ENCODE data around the gene CRYBG3.
A peak's percentile ranks its signal among the peaks of the same experiment; 100 is the strongest.

The CRYBG3 gene

DNA sequence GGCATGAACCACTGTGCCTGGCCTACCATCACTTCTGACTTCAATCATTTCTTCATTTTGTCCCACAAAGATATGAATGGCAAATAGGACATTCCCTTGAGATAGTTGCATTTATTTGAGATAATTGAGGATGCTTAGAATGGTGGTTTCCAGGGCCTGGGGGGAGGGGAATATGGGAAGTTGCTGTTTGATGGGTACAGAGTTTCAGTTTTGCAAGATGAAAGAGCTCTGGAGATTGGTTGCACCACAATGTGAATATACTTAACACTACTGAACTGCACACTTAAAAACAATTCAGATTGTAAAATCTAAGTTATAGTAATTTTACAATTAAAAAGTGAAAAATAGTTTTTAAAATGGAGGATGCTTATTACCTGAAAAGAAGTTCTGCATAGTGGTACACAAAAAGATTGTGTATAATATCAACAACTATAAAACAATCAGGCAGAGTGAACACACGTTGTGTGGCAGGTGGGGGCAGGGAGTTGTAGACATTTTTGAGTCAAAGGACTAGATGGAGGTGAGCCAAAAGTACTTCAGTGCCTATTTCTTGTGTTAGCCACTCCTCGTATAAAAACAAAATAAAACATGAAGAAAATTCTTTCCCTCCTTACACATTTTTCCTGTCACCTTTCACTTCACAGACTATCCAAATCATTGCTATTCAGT lies 168.9 kb downstream of the CRYBG3 start:
- H3K18ac ChIP-seq (ENCODE audit: low read length) = no peak overlapping the region
- no peak overlapping the region for H4K8ac ChIP-seq (ENCODE audit: low read depth, low read length)
- no peak overlapping the region for H3K4me3 ChIP-seq (ENCODE audit: low read length)
- no peak overlapping the region for H3K27ac ChIP-seq (ENCODE audit: low read depth, low read length)
- no peak overlapping the region for H2BK120ac ChIP-seq (ENCODE audit: low read depth, low read length)
- no peak overlapping the region for H2BK5ac ChIP-seq (ENCODE audit: low read length)
- no peaks in the 10 kb centered on the region for H3K79me1 ChIP-seq (ENCODE audit: low read length)
- no peak overlapping the region for H3K4ac ChIP-seq (ENCODE audit: low read depth, low read length)
- no peak overlapping the region for H3K56ac ChIP-seq (ENCODE audit: low read length)
- H2BK15ac ChIP-seq (replicated peaks; ENCODE audit: low read depth) = no peak overlapping the region
- no peaks in the 10 kb centered on the region for H3K79me2 ChIP-seq (ENCODE audit: control insufficient read depth, insufficient read depth, low read length)
- no peak overlapping the region for H3K23ac ChIP-seq (ENCODE audit: low read length)
- no CpG with 5 or more reads among the region's 2 CpGs for WGBS (ENCODE audit: extremely low coverage, insufficient coverage, low lambda C conversion rate)
- H3K4me1 ChIP-seq (ENCODE audit: control insufficient read depth, low read depth, low read length) = no peaks in the 10 kb centered on the region
- H3K4me2 ChIP-seq (ENCODE audit: low read length) = no peak overlapping the region
- no peaks in the 10 kb centered on the region for H3K36me3 ChIP-seq (ENCODE audit: control insufficient read depth, insufficient read depth, low read length)
- H3K9ac ChIP-seq (ENCODE audit: low read length) = no peak overlapping the region
- DNase-seq = no peak
- no peak overlapping the region for H4K5ac ChIP-seq (ENCODE audit: low read length)
- H3K27me3 ChIP-seq (ENCODE audit: insufficient read depth, low read length, poor library complexity) = no peaks in the 10 kb centered on the region
- H2AK5ac ChIP-seq (ENCODE audit: low read length) = no peak overlapping the region

DNA sequence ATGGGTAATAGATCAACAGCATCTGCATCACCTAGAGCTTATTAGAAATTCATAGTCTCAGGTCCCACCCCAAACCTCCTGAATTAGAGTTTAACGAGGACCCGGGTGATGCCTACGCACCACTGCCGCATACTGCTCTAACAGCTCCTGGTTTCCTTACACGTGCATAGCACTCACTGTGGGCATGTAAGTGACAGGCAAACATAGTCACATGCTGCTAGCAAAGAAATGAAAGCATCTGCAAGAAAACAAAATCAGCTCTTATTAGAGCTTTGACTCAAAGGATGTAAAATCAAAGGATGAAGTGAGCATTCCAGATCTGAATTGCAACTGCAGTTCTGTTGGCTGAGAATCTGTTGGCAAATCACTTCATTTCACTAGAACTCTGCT lies 169.5 kb downstream of the CRYBG3 start:
- WGBS (ENCODE audit: extremely low coverage, insufficient coverage, low lambda C conversion rate) = no CpG with 5 or more reads among the region's 5 CpGs
- H3K4me1 ChIP-seq (ENCODE audit: control insufficient read depth, low read depth, low read length) = no peaks in the 10 kb centered on the region

DNA sequence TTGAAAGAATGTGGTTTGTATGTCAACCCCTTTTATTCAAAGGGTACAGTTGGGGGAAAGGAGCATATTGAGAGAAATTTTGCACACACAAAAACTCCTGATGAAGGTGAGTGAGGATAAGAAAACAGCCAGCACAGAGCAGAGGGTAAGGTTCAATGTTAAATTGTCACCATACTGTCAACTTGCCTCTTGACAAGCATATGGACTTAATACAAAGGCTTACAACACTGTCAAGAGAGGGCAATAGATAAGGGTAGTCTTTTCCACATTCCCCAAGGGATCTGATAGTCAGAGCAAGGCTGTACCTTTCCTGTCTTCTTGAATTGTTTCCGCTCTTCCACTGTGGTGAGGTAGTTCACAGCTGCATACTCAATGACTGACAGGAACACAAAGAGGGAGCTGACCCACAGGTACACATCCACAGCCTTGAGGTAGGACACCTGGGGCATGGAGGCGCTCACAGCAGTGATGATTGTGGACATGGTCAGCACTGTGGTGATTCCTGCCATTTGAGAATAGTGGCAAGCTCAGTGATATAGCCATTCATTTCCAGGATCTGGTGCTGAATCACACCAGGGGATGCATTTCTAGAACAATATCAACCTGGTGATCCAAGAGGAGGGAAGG lies 170.8 kb downstream of the CRYBG3 start:
- H2BK15ac ChIP-seq (replicated peaks; ENCODE audit: low read depth) = no peak overlapping the region
- no CpG with 5 or more reads among the region's 2 CpGs for WGBS (ENCODE audit: extremely low coverage, insufficient coverage, low lambda C conversion rate)
- peak; percentile 33 for DNase-seq

More for the DNA sequence above, 169.5 kb downstream of the CRYBG3 start:
- H3K4me2 ChIP-seq (ENCODE audit: low read length) = no peak overlapping the region
- H3K18ac ChIP-seq (ENCODE audit: low read length) = no peak overlapping the region
- no peak for DNase-seq
- no peak overlapping the region for H3K9ac ChIP-seq (ENCODE audit: low read length)
- H3K27me3 ChIP-seq (ENCODE audit: insufficient read depth, low read length, poor library complexity) = no peaks in the 10 kb centered on the region
- no peak overlapping the region for H2BK15ac ChIP-seq (replicated peaks; ENCODE audit: low read depth)
- no peak overlapping the region for H3K4ac ChIP-seq (ENCODE audit: low read depth, low read length)
- H2BK120ac ChIP-seq (ENCODE audit: low read depth, low read length) = no peak overlapping the region
- H3K56ac ChIP-seq (ENCODE audit: low read length) = no peak overlapping the region
- H3K27ac ChIP-seq (ENCODE audit: low read depth, low read length) = no peak overlapping the region
- H3K23ac ChIP-seq (ENCODE audit: low read length) = no peak overlapping the region
- H3K36me3 ChIP-seq (ENCODE audit: control insufficient read depth, insufficient read depth, low read length) = no peaks in the 10 kb centered on the region
- H2AK5ac ChIP-seq (ENCODE audit: low read length) = no peak overlapping the region
- H3K79me2 ChIP-seq (ENCODE audit: control insufficient read depth, insufficient read depth, low read length) = no peaks in the 10 kb centered on the region
- H4K5ac ChIP-seq (ENCODE audit: low read length) = no peak overlapping the region
- H3K4me3 ChIP-seq (ENCODE audit: low read length) = no peak overlapping the region
- H2BK5ac ChIP-seq (ENCODE audit: low read length) = no peak overlapping the region
- no peak overlapping the region for H4K8ac ChIP-seq (ENCODE audit: low read depth, low read length)
- no peaks in the 10 kb centered on the region for H3K79me1 ChIP-seq (ENCODE audit: low read length)

DNA sequence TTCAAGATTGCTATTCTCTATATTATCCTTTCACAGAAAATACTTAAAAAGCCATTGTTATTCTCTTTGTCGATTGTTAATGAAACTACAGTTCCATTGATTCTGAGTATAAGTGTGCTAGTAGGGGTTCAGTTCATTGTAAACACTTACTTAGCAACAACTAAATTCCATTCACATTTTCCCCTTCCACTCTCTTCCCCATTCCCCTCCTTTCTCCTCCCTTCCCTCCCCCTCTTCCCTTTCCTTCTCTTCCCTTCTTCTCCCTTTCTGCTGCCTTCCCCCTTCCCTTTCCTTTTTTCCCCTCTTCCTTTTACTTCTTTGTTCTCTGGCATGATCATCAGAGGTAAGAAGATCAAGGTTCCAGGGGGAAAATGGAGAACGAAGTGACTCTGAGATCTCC lies 171.7 kb downstream of the CRYBG3 start:
- Histone ChIP-seq H3K79me1 (ENCODE audit: low read length) (no peaks in the 10 kb centered on the region), H3K9ac (ENCODE audit: low read length) (no peak overlapping the region), H3K23ac (ENCODE audit: low read length) (no peak overlapping the region), H3K27me3 (ENCODE audit: insufficient read depth, low read length, poor library complexity) (no peaks in the 10 kb centered on the region), H3K4me3 (ENCODE audit: low read length) (no peak overlapping the region), H3K56ac (ENCODE audit: low read length) (no peak overlapping the region), H2BK5ac (ENCODE audit: low read length) (no peak overlapping the region), H3K4me2 (ENCODE audit: low read length) (no peak overlapping the region), H3K4me1 (ENCODE audit: control insufficient read depth, low read depth, low read length) (no peaks in the 10 kb centered on the region), H4K8ac (ENCODE audit: low read depth, low read length) (no peak overlapping the region), H3K27ac (ENCODE audit: low read depth, low read length) (no peak overlapping the region), H2BK120ac (ENCODE audit: low read depth, low read length) (no peak overlapping the region), H2AK5ac (ENCODE audit: low read length) (no peak overlapping the region), H3K18ac (ENCODE audit: low read length) (no peak overlapping the region), H4K5ac (ENCODE audit: low read length) (no peak overlapping the region), H3K79me2 (ENCODE audit: control insufficient read depth, insufficient read depth, low read length) (no peaks in the 10 kb centered on the region), H3K4ac (ENCODE audit: low read depth, low read length) (no peak overlapping the region), H3K36me3 (ENCODE audit: control insufficient read depth, insufficient read depth, low read length) (no peaks in the 10 kb centered on the region), H2BK15ac (replicated peaks; ENCODE audit: low read depth) (no peak overlapping the region)
- no peak for DNase-seq
- no CpG with 5 or more reads among the region's 2 CpGs for WGBS (ENCODE audit: extremely low coverage, insufficient coverage, low lambda C conversion rate)

More for the DNA sequence above, 170.8 kb downstream of the CRYBG3 start:
- no peaks in the 10 kb centered on the region for H3K27me3 ChIP-seq (ENCODE audit: insufficient read depth, low read length, poor library complexity)
- no peak overlapping the region for H3K4me2 ChIP-seq (ENCODE audit: low read length)
- no peak overlapping the region for H3K4me3 ChIP-seq (ENCODE audit: low read length)
- no peaks in the 10 kb centered on the region for H3K79me1 ChIP-seq (ENCODE audit: low read length)
- H3K23ac ChIP-seq (ENCODE audit: low read length) = no peak overlapping the region
- no peak overlapping the region for H2AK5ac ChIP-seq (ENCODE audit: low read length)
- H3K27ac ChIP-seq (ENCODE audit: low read depth, low read length) = no peak overlapping the region
- H4K5ac ChIP-seq (ENCODE audit: low read length) = no peak overlapping the region
- no peak overlapping the region for H2BK120ac ChIP-seq (ENCODE audit: low read depth, low read length)
- H4K8ac ChIP-seq (ENCODE audit: low read depth, low read length) = no peak overlapping the region
- H3K18ac ChIP-seq (ENCODE audit: low read length) = no peak overlapping the region
- H3K4ac ChIP-seq (ENCODE audit: low read depth, low read length) = no peak overlapping the region
- no peaks in the 10 kb centered on the region for H3K36me3 ChIP-seq (ENCODE audit: control insufficient read depth, insufficient read depth, low read length)
- H3K9ac ChIP-seq (ENCODE audit: low read length) = no peak overlapping the region
- H2BK5ac ChIP-seq (ENCODE audit: low read length) = no peak overlapping the region
- no peaks in the 10 kb centered on the region for H3K79me2 ChIP-seq (ENCODE audit: control insufficient read depth, insufficient read depth, low read length)
- H3K4me1 ChIP-seq (ENCODE audit: control insufficient read depth, low read depth, low read length) = no peaks in the 10 kb centered on the region
- H3K56ac ChIP-seq (ENCODE audit: low read length) = no peak overlapping the region

DNA sequence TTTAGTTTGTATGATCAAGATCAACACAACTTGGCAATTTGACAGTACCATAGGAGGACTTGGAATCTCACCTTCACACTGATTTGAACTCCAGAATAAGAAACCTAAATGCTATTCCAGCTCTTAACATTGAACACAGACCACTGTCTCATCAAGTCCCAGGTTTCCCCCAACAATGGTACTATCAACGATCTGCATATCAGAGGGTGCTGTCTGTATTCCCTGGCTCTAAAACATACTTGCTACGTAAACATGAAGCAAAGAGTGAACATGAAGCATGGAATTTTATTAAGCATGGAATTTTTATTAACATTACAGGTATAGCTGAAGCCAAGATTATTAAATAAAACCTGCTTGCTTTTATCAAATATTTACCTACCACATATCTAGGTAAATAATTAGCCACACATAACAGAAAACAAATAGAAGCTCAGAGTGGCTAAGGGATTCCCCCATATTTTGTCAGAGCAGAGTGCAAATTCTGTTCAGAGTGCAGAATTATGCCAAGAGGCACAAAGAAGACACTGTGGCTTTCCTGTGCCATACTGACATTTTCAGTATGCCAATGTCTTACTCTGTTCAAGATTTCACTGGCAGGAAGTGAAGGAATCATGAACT lies 172.6 kb downstream of the CRYBG3 start:
- Histone ChIP-seq H2BK5ac (ENCODE audit: low read length) (no peak overlapping the region), H3K18ac (ENCODE audit: low read length) (no peak overlapping the region), H3K79me2 (ENCODE audit: control insufficient read depth, insufficient read depth, low read length) (no peaks in the 10 kb centered on the region), H3K9ac (ENCODE audit: low read length) (no peak overlapping the region), H2BK15ac (replicated peaks; ENCODE audit: low read depth) (no peak overlapping the region), H2BK120ac (ENCODE audit: low read depth, low read length) (no peak overlapping the region), H3K23ac (ENCODE audit: low read length) (no peak overlapping the region), H3K56ac (ENCODE audit: low read length) (no peak overlapping the region), H3K4me2 (ENCODE audit: low read length) (no peak overlapping the region), H3K4ac (ENCODE audit: low read depth, low read length) (no peak overlapping the region), H4K5ac (ENCODE audit: low read length) (no peak overlapping the region), H4K8ac (ENCODE audit: low read depth, low read length) (no peak overlapping the region), H3K27ac (ENCODE audit: low read depth, low read length) (no peak overlapping the region), H3K36me3 (ENCODE audit: control insufficient read depth, insufficient read depth, low read length) (no peaks in the 10 kb centered on the region), H3K4me1 (ENCODE audit: control insufficient read depth, low read depth, low read length) (no peaks in the 10 kb centered on the region), H3K79me1 (ENCODE audit: low read length) (no peaks in the 10 kb centered on the region), H3K4me3 (ENCODE audit: low read length) (no peak overlapping the region), H3K27me3 (ENCODE audit: insufficient read depth, low read length, poor library complexity) (no peaks in the 10 kb centered on the region), H2AK5ac (ENCODE audit: low read length) (no peak overlapping the region)
- no CpG with 5 or more reads among the region's 2 CpGs for WGBS (ENCODE audit: extremely low coverage, insufficient coverage, low lambda C conversion rate)
- no peak for DNase-seq

All from mesendoderm (in vitro differentiated cells).